22Rv1 (cell line): ENCODE data around the gene OR10A6.

Experiments
- H3K27ac ChIP-seq: fragments of 450-650 bp; 2 replicates; pipeline ENCODE4 v1.5.1; 2017
- ZFX ChIP-seq: fragments of 450-650 bp; IDR thresholded peaks from 2 replicates; pipeline ENCODE4 v1.6.1; 2017; ENCODE audit warnings: antibody characterized with exemption, borderline replicate concordance
- TF ChIP-seq, protein P1 (sequence below): fragments of 450-650 bp; IDR thresholded peaks from 2 replicates; pipeline ENCODE4 v1.5.1; 2017; ENCODE audit warnings: mild to moderate bottlenecking

The OR10A6 gene

DNA sequence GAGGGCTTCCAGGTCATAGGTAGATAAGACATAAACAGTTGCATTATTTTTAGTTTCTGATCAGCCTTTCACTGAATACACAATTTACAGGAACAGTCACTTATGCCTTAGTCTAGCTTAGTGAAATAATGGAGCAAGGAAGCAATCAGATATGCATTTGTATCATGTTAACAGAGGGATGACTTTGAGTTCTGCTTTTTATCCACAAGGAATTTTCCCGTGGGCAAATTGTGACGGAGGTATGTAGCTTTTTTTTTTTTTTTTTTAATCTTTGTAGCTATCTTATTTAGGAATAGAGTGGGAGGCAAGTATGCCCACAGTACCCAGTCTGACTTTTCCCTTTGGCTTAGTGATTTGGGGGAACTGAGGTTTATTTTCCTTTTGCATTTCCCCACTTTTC, 37.6 kb upstream of the OR10A6 start:
- H3K27ac ChIP-seq: no peak overlapping the region
- TF ChIP-seq, protein P1, sequence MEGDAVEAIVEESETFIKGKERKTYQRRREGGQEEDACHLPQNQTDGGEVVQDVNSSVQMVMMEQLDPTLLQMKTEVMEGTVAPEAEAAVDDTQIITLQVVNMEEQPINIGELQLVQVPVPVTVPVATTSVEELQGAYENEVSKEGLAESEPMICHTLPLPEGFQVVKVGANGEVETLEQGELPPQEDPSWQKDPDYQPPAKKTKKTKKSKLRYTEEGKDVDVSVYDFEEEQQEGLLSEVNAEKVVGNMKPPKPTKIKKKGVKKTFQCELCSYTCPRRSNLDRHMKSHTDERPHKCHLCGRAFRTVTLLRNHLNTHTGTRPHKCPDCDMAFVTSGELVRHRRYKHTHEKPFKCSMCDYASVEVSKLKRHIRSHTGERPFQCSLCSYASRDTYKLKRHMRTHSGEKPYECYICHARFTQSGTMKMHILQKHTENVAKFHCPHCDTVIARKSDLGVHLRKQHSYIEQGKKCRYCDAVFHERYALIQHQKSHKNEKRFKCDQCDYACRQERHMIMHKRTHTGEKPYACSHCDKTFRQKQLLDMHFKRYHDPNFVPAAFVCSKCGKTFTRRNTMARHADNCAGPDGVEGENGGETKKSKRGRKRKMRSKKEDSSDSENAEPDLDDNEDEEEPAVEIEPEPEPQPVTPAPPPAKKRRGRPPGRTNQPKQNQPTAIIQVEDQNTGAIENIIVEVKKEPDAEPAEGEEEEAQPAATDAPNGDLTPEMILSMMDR: no peak
- TF ChIP-seq ZFX: no peak

DNA sequence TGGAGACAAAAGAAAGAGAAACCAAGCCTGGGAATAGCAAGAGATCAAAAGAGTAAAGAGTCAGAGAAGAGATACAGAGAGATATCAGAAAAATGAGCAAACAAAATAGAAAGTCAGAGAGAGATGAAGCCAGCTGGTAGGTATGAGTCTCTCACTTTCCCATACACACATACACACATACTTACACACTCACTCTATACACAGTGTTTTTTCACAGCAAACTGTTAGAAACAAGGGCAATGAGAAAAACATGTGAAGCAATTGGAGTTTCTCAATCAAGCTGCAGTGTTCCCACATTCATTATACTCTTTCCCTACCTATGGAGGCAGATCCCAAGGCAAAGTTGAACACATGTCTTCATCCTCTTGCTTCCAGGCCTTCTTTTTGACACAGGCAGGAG, 36.8 kb upstream of the OR10A6 start:
- no peak overlapping the region for H3K27ac ChIP-seq
- no peak for TF ChIP-seq ZFX
- TF ChIP-seq, protein P1: no peak

DNA sequence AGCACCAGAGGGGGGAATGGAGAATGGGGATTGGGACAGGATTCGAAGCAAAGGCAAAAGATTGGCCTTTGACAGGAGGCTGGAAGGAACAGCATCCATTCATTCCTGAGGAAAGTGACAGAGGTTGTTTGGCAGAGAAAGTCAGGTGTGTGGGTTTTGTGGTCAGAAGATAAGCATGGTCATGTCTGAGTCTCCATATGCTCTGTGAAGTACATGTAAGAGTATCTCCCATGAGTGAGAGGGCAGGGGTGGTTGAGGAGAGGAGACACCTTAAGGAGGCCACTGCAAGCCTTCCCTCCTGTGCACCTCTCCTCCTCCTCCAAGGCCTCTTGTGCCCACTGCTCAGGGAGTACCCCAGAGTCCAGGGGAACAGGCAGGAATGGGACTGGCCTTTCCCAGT, 36.0 kb upstream of the OR10A6 start:
- no peak overlapping the region for H3K27ac ChIP-seq
- TF ChIP-seq, protein P1: no peak
- TF ChIP-seq ZFX: no peak

DNA sequence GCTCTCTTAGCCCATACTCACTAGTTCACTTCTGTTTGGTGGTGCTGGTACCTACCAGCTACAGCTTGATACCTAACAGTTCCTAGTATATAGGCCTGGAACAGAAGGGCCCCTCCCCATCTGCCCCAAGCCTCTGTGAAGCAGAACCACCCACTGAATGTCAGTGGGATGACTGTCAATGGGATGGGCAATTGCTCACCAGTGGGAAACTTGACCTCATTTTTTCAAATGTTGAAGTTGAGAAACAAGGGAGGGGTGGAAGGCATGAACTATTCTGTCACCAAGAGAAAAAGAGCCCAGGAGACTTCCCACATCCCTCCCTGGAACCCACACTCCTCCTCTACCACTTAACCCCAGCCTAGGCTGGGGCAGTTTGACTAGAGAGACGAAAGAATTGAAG, 34.3 kb upstream of the OR10A6 start, which contains the start of gene NLRP10:
Gene NLRP10, minus strand, starts transcription at position 62 of the 400 bp plus-strand sequence. CDS start 1,952 bp downstream, outside the sequence.
- TF ChIP-seq ZFX: no peak
- TF ChIP-seq, protein P1: no peak
- H3K27ac ChIP-seq: no peak within 1 kb of the TSS

DNA sequence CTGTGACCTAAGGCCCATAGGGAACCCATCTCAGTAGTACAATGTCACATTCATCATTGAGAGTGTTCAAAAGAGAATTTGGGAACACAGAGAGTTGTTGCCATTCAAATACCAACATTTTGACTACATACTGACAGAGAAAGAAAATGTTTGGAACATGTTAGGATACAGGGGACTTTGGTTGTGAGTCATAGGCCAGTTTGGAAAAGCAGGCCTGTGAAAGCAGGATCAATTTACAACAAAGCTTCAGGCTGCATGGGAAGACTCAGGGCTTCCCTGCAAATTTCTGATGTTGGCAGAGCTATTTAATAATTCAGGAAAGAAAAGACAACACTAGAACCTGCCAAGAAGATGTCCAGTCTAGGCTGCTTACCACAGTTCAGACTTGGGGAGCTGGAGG, 33.8 kb upstream of the OR10A6 start:
- H3K27ac ChIP-seq: no peak overlapping the region
- TF ChIP-seq, protein P1: no peak

DNA sequence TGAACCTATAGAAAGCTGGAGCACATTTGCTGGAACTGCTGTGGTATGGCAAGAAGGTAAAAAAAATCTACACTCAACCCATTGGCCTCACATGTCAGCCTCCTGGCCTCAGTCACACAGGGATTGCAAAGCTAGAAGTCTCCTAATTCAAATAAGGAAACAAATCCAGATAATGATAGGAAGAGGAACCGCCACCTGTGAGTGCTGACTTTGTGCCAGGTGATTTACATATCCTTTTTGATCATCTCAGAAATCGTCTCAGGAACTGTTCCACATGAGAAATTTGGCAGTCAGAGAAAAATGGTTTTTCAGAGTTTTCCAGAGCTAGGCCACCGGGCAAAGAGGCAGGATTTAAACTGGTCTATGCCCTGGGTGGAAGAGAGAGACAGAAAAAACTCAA, 33.2 kb upstream of the OR10A6 start:
- TF ChIP-seq, protein P1: no peak
- TF ChIP-seq ZFX: no peak
- no peak overlapping the region for H3K27ac ChIP-seq

DNA sequence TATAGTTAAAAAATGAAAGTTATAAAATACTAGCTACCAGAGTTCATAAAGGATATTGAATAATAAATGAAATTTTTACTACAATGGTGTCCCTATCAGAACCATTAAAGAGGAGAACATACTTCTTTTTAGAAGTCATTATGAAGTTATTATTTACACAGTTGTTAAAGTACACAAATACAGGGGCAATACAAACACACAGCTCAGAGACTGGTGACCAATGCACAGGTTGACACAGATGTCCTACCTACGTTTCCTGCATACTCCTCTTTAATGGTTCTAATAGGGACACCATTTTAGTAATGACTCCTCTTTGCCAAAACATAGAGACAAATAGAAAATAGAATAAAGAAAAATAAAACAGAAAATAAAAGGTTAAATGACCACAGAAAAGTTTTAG, 24.1 kb upstream of the OR10A6 start:
- no peak overlapping the region for H3K27ac ChIP-seq
- TF ChIP-seq, protein P1: no peak
- TF ChIP-seq ZFX: no peak
